Stimulated activated CD8-positive, alpha-beta memory T cell treated with anti-CD3 and anti-CD28 coated beads, Interleukin-12 subunit alpha, Interleukin-12 subunit beta, amount 100 ng/mL, for 1 hour (primary cell): ENCODE results near the gene SOCS7.

Source experiments
- DNase-seq: peaks from one replicate; pipeline ENCODE4 v3.0.0-alpha.2; 2020; ENCODE audit warnings: low read depth

SOCS7 gene

GRCh38 chr17:38351412-38352222, at the start of gene SOCS7:
Gene SOCS7 (plus strand): TSS chr17:38351844. CDS start chr17:38352053, 209 bp downstream.
- peak; percentile 89 for DNase-seq

GRCh38 chr17:38315497-38315896, 36.1 kb upstream of the SOCS7 start:
- no peak for DNase-seq

- DNase-seq = no peak
Measured at GRCh38 chr17:38317081-38317480, 34.6 kb upstream of the SOCS7 start.

GRCh38 chr17:38320482-38320881, 31.2 kb upstream of the SOCS7 start:
- no peak for DNase-seq

- DNase-seq = peak; percentile 57
Measured at GRCh38 chr17:38322156-38322779, 29.4 kb upstream of the SOCS7 start.

- DNase-seq = no peak
Measured at GRCh38 chr17:38322897-38323296, 28.7 kb upstream of the SOCS7 start.

- no peak for DNase-seq
Measured at GRCh38 chr17:38324141-38324697, 27.4 kb upstream of the SOCS7 start.

- DNase-seq = no peak
Measured at GRCh38 chr17:38324772-38325171, 26.9 kb upstream of the SOCS7 start.

GRCh38 chr17:38325221-38325851, 26.3 kb upstream of the SOCS7 start:
- DNase-seq = no peak

- DNase-seq = no peak
Measured at GRCh38 chr17:38326996-38327792, 24.4 kb upstream of the SOCS7 start.

GRCh38 chr17:38327936-38328335, 23.7 kb upstream of the SOCS7 start:
- DNase-seq = no peak

- no peak for DNase-seq
Measured at GRCh38 chr17:38328620-38329019, 23.0 kb upstream of the SOCS7 start.

GRCh38 chr17:38329284-38329683, 22.4 kb upstream of the SOCS7 start:
- no peak for DNase-seq

- DNase-seq = no peak
Measured at GRCh38 chr17:38329808-38330730, 21.6 kb upstream of the SOCS7 start.

- no peak for DNase-seq
Measured at GRCh38 chr17:38330941-38331411, 20.7 kb upstream of the SOCS7 start.

GRCh38 chr17:38332735-38333134, 18.9 kb upstream of the SOCS7 start:
- DNase-seq = no peak

- no peak for DNase-seq
Measured at GRCh38 chr17:38333635-38334295, 17.9 kb upstream of the SOCS7 start.

GRCh38 chr17:38334480-38335364, 16.9 kb upstream of the SOCS7 start:
- DNase-seq = no peak

- DNase-seq = no peak
Measured at GRCh38 chr17:38336838-38337237, 14.8 kb upstream of the SOCS7 start.
